H1 (cell line): ENCODE results near the gene SBF2. TPM values are rescaled to one million over a fixed set of nuclear protein-coding genes. Genes with fewer than 3 reads are reported as not detected.

Source experiments
- CTCF ChIA-PET: fragments of 300-600 bp; sonication (Branson Sonifier 250); formaldehyde crosslinking; loops from one replicate; lab custom pipeline; 2021; ENCODE audit not compliant: partially characterized antibody; lab: Charles Lee
- POLR2A ChIA-PET: fragments of 300-600 bp; sonication (Branson Sonifier 250); formaldehyde crosslinking; loops from one replicate; lab custom pipeline; 2021; ENCODE audit warnings: inconsistent platforms; ENCODE audit not compliant: partially characterized antibody; lab: Charles Lee
- DNase-seq, 2 experiments: peaks; one replicate each; pipeline versions ENCODE4 v3.0.0 to v3.0.0-alpha.2; 2010 to 2022; ENCODE audit warnings: low spot score in 2 of 2, low read depth in 1 of 2, mixed read lengths in 1 of 2
- FAIRE-seq: peaks from 2 replicates; lab custom pipeline; 2011; peaks lifted over from hg19 to GRCh38; lab: Jason Lieb, UNC
- H2AFZ ChIP-seq: 2 replicates; pipeline ENCODE4 v1.8.1; 2012; ENCODE audit warnings: low read length, inconsistent platforms
- H2AK5ac ChIP-seq: 2 replicates; pipeline ENCODE4 v1.6.1; 2013; ENCODE audit warnings: low read depth, low read length
- H2BK120ac ChIP-seq: replicated peaks from 2 replicates; pipeline ENCODE3; 2013; ENCODE audit warnings: low read depth, low read length, inconsistent platforms
- H2BK12ac ChIP-seq: 2 replicates; pipeline ENCODE4 v1.6.1; 2013; ENCODE audit warnings: low read depth, low read length
- H2BK15ac ChIP-seq: 2 replicates; pipeline ENCODE4 v1.6.1; 2013; ENCODE audit warnings: low read length
- H2BK20ac ChIP-seq: 2 replicates; pipeline ENCODE4 v1.6.1; 2013; ENCODE audit warnings: low read length
- H2BK5ac ChIP-seq: 2 replicates; pipeline ENCODE4 v1.6.1; 2013; ENCODE audit warnings: low read depth, low read length
- H3K14ac ChIP-seq: 2 replicates; pipeline ENCODE4 v1.6.1; 2013; ENCODE audit warnings: inconsistent platforms; ENCODE audit not compliant: insufficient read length
- H3K18ac ChIP-seq: 2 replicates; pipeline ENCODE4 v1.6.1; 2013; ENCODE audit warnings: low read length; ENCODE audit errors: extremely low read depth
- H3K23ac ChIP-seq: 2 replicates; pipeline ENCODE4 v1.6.1; 2013; ENCODE audit warnings: inconsistent platforms; ENCODE audit not compliant: insufficient read length
- H3K23me2 ChIP-seq: 2 replicates; pipeline ENCODE4 v1.6.1; 2013; ENCODE audit warnings: low read depth, low read length
- H3K27ac ChIP-seq: 2 replicates; pipeline ENCODE4 v1.6.1; 2011; ENCODE audit warnings: low read depth, low read length, inconsistent platforms
- H3K27me3 ChIP-seq, 4 experiments: replicated peaks in 1 of 4; 1 replicate in 1 of 4; 2 replicates in 3 of 4; pipeline versions ENCODE4 v1.6.1 to v1.8.1; 2011 to 2013; ENCODE audit warnings: low read length in 3 of 4, mild to moderate bottlenecking in 3 of 4, inconsistent platforms in 2 of 4, mixed read lengths in 2 of 4, moderate library complexity in 1 of 4; ENCODE audit not compliant: control insufficient read depth in 3 of 4, insufficient read depth in 3 of 4; ENCODE audit errors: extremely low read depth in 1 of 4
- H3K36me3 ChIP-seq, 4 experiments: 2 replicates each; pipeline versions ENCODE4 v1.6.1 to v1.8.1; 2011 to 2013; ENCODE audit warnings: mild to moderate bottlenecking in 4 of 4, low read length in 3 of 4, moderate library complexity in 2 of 4, control low read depth in 1 of 4, inconsistent platforms in 1 of 4; ENCODE audit not compliant: insufficient read depth in 4 of 4, control insufficient read depth in 2 of 4
- H3K4ac ChIP-seq: replicated peaks from 2 replicates; pipeline ENCODE3; 2013; ENCODE audit warnings: low read length, low read depth, mixed read lengths, inconsistent platforms; ENCODE audit not compliant: insufficient read length
- H3K4me1 ChIP-seq, 4 experiments: replicated peaks in 1 of 4; 1 replicate in 1 of 4; 2 replicates in 3 of 4; pipeline versions ENCODE4 v1.6.1 to v1.8.1; 2011 to 2013; ENCODE audit warnings: low read length in 3 of 4, inconsistent platforms in 2 of 4, mixed read lengths in 1 of 4; ENCODE audit not compliant: insufficient read depth in 4 of 4, control insufficient read depth in 3 of 4
- H3K4me2 ChIP-seq, 2 experiments: 2 replicates each; pipeline versions ENCODE4 v1.6.1 to v1.8.1; 2011 to 2013; ENCODE audit warnings: low read depth in 2 of 2, low read length in 2 of 2, control low read depth in 1 of 2, inconsistent platforms in 1 of 2, mild to moderate bottlenecking in 1 of 2; ENCODE audit not compliant: insufficient read depth in 1 of 2
- H3K4me3 ChIP-seq, 4 experiments: fragments of 200-600, 300-600 bp in 1 of 4; sonication (generic), shearing (Covaris generic), sonication (Bioruptor Twin) in 1 of 4; 2 replicates each; pipeline versions ENCODE4 v1.5.1 to v1.8.1; 2011 to 2016; ENCODE audit warnings: low read length in 4 of 4, low read depth in 3 of 4, control low read depth in 2 of 4, inconsistent platforms in 2 of 4, mild to moderate bottlenecking in 2 of 4, mixed read lengths in 1 of 4, moderate library complexity in 1 of 4; ENCODE audit not compliant: insufficient read depth in 2 of 4; ENCODE audit errors: extremely low read depth in 1 of 4
- H3K56ac ChIP-seq: replicated peaks from 2 replicates; pipeline ENCODE3; 2013; ENCODE audit warnings: low read depth, mild to moderate bottlenecking, mixed read lengths, low read length, inconsistent platforms; ENCODE audit not compliant: insufficient read length
- H3K79me1 ChIP-seq: 2 replicates; pipeline ENCODE4 v1.6.1; 2013; ENCODE audit warnings: low read depth, low read length, control low read depth
- H3K79me2 ChIP-seq, 2 experiments: 2 replicates each; pipeline versions ENCODE4 v1.6.1 to v1.8.1; 2012 to 2013; ENCODE audit warnings: low read length in 2 of 2, mild to moderate bottlenecking in 2 of 2, inconsistent platforms in 1 of 2; ENCODE audit not compliant: insufficient read depth in 2 of 2, control insufficient read depth in 1 of 2
- H3K9ac ChIP-seq, 4 experiments: replicated peaks in 1 of 4; 1 replicate in 1 of 4; 2 replicates in 3 of 4; pipeline versions ENCODE4 v1.6.1 to v1.8.1; 2011 to 2013; ENCODE audit warnings: low read depth in 3 of 4, low read length in 3 of 4, control low read depth in 2 of 4, mild to moderate bottlenecking in 2 of 4, moderate library complexity in 2 of 4, inconsistent platforms in 1 of 4; ENCODE audit errors: extremely low read depth in 1 of 4
- H3K9me3 ChIP-seq, 2 experiments: 2 replicates each; pipeline versions ENCODE4 v1.6.1 to v1.8.1; 2012 to 2013; ENCODE audit warnings: mild to moderate bottlenecking in 2 of 2, moderate library complexity in 2 of 2, control low read depth in 1 of 2, inconsistent platforms in 1 of 2, low read depth in 1 of 2, low read length in 1 of 2, mixed read lengths in 1 of 2; ENCODE audit not compliant: insufficient read depth in 2 of 2
- H4K20me1 ChIP-seq, 2 experiments: replicated peaks in 1 of 2; 2 replicates each; pipeline versions ENCODE3 to v1.8.1; 2011 to 2013; ENCODE audit warnings: inconsistent platforms in 2 of 2, low read length in 2 of 2, mild to moderate bottlenecking in 1 of 2; ENCODE audit not compliant: insufficient read depth in 2 of 2, control insufficient read depth in 1 of 2
- H4K5ac ChIP-seq: 2 replicates; pipeline ENCODE4 v1.6.1; 2013; ENCODE audit warnings: low read length, low read depth, mixed read lengths, inconsistent platforms; ENCODE audit not compliant: insufficient read length
- H4K8ac ChIP-seq: 2 replicates; pipeline ENCODE4 v1.8.0; 2013; ENCODE audit warnings: mild to moderate bottlenecking, moderate library complexity, low read length, inconsistent platforms; ENCODE audit not compliant: insufficient read depth; ENCODE audit errors: extremely low read depth
- H4K91ac ChIP-seq: replicated peaks from 2 replicates; pipeline ENCODE3; 2013; ENCODE audit warnings: low read length, mixed read lengths, inconsistent platforms; ENCODE audit not compliant: insufficient read length
- BCL11A ChIP-seq, 2 experiments: IDR thresholded peaks; one replicate each; pipeline ENCODE4 v1.6.1; 2011; ENCODE audit warnings: low read depth in 2 of 2, low read length in 2 of 2, mild to moderate bottlenecking in 2 of 2
- FOSL1 ChIP-seq: IDR thresholded peaks from 2 replicates; pipeline ENCODE4 v1.6.1; 2011; ENCODE audit warnings: mild to moderate bottlenecking, low read depth, low read length, moderate library complexity; ENCODE audit not compliant: insufficient read depth
- JUN ChIP-seq: IDR thresholded peaks from 2 replicates; pipeline ENCODE4 v1.6.1; 2011; ENCODE audit warnings: low read depth, mild to moderate bottlenecking, improper control_type of control experiment, low read length
- NRF1 ChIP-seq: IDR thresholded peaks from 2 replicates; pipeline ENCODE4 v1.6.1; 2011; ENCODE audit warnings: mild to moderate bottlenecking, low read depth, low read length, improper control_type of control experiment
- PHF8 ChIP-seq: fragments of 200-600 bp; sonication (generic); conservative IDR thresholded peaks from 2 replicates; pipeline ENCODE4 v1.7.1; 2012; ENCODE audit warnings: low read depth, mild to moderate bottlenecking, inconsistent platforms, low read length, moderate library complexity
- POLR2A ChIP-seq, 2 experiments: IDR thresholded peaks; 1 replicate in 1 of 2; 2 replicates in 1 of 2; pipeline ENCODE4 v1.6.1; 2011; ENCODE audit warnings: low read depth in 2 of 2, low read length in 2 of 2, mild to moderate bottlenecking in 2 of 2; ENCODE audit errors: control extremely low read depth in 1 of 2
- POLR2AphosphoS5 ChIP-seq: IDR thresholded peaks from 2 replicates; pipeline ENCODE4 v1.6.1; 2011; ENCODE audit warnings: low read depth, low read length
- POU5F1 ChIP-seq: IDR thresholded peaks from 2 replicates; pipeline ENCODE4 v1.6.1; 2011; ENCODE audit warnings: low read depth, mild to moderate bottlenecking, low read length, moderate library complexity
- RFX5 ChIP-seq: IDR thresholded peaks from 2 replicates; pipeline ENCODE4 v1.6.1; 2011; ENCODE audit warnings: low read depth, low read length, improper control_type of control experiment, borderline replicate concordance
- RXRA ChIP-seq: IDR thresholded peaks from 2 replicates; pipeline ENCODE4 v1.6.1; 2011; ENCODE audit warnings: low read depth, mild to moderate bottlenecking, low read length, moderate library complexity; ENCODE audit not compliant: insufficient read depth
- SIX5 ChIP-seq: IDR thresholded peaks from 2 replicates; pipeline ENCODE4 v1.6.1; 2011; ENCODE audit warnings: mild to moderate bottlenecking, low read depth, low read length
- ZNF274 ChIP-seq: IDR thresholded peaks from 2 replicates; pipeline ENCODE4 v1.7.0; 2012; ENCODE audit warnings: low read length, borderline replicate concordance; ENCODE audit errors: extremely low read depth
- WGBS, 2 experiments: shearing (Covaris generic) in 1 of 2; methylation state at CpG; one replicate each; pipeline versions ENCODE4 v1.1.6 to v1.1.7; 2013 to 2015; ENCODE audit warnings: low lambda C conversion rate in 2 of 2, mixed read lengths in 2 of 2, inconsistent platforms in 1 of 2, low coverage in 1 of 2, missing lambda C conversion rate in 1 of 2; ENCODE audit not compliant: insufficient replicate concordance in 2 of 2, insufficient coverage in 1 of 2, insufficient read length in 1 of 2; ENCODE audit errors: extremely low coverage in 1 of 2, missing lambda C conversion rate in 1 of 2; 5-methylcytosine and 5-hydroxymethylcytosine counted together
- polyA plus RNA-seq, 7 experiments: library from polyadenylated mRNA; depleted of rRNA in 3 of 7; stranded (reverse) in 5 of 7; unstranded in 2 of 7; fragments of >200 nt in 5 of 7; fragments of 200-250 nt in 2 of 7; gene quantifications; 1 replicate in 5 of 7; 2 replicates in 1 of 7; 4 replicates in 1 of 7; pipeline versions ENCODE4 v1.2.1 to v1.2.3, GENCODE V29; 2011 to 2013; ENCODE audit warnings: missing spikeins in 2 of 7, mixed read lengths in 2 of 7
- total RNA-seq: library from RNA; stranded (reverse); fragmentation: NEBNext Ultra II Directional; extraction: Animal tissue kit (Norgen Biotek cat#: 25700); gene quantifications from 2 replicates; pipeline ENCODE4 v1.2.1, GENCODE V29; 2021
- TF ChIP-seq, protein P1 (sequence below): IDR thresholded peaks from 2 replicates; pipeline ENCODE4 v1.6.1; 2011; ENCODE audit warnings: low read length, improper control_type of control experiment

SBF2 gene
- total and polyA plus RNA-seq, 2 of the 8 experiments (the other 6 are each of a cell fraction or from before 2014, with no cell fraction given) = 36.7 to 50.5 TPM

DNA sequence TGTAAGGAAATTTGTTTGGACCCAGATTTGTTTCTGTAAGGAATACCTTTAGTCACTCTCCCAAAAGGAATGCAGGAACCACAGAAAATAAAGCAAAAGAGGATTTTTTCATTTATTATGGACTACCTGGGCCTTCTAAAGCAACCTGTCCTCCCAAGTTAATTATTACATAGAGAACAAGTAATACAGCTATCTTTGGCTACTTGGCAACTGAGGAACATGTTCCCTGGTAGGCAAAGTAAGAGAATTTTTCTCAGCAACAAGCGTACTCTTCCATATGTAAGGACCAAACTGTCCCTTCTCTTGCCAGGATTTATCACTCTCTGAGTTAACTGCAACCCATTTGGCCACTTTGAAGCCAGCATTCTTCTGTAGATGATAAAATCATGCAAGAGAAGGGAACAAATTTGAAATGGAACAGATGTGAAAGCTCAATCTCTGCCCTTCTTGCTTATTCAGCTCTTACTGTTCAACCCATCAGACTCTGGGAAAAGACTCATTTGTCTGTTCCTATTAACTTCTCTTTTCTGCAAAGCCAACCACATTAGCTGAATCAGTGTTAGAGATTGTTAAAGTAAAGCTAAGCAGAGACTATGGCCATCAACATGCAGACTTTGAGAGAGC is 440.0 kb downstream of the SBF2 start:
- H3K18ac ChIP-seq = no peak overlapping the region
- H4K20me1 ChIP-seq = no peaks in the 10 kb centered on the region
- H2BK5ac ChIP-seq = no peak overlapping the region
- DNase-seq = no peak
- no peaks in the 10 kb centered on the region for H3K79me2 ChIP-seq
- no peak overlapping the region for H4K8ac ChIP-seq
- no peak overlapping the region for H3K4me2 ChIP-seq
- H3K27me3 ChIP-seq = no peaks in the 10 kb centered on the region
- H2BK12ac ChIP-seq = no peak overlapping the region
- no peak for FAIRE-seq
- H2BK20ac ChIP-seq = no peak overlapping the region
- H3K27ac ChIP-seq = no peak overlapping the region
- H3K4me1 ChIP-seq = peaks cover 0 to 12% (median 7%) of the 10 kb centered on the region in 4 experiments; a peak in 3 of 7 replicates
- peaks cover 0 to 12% (median 3%) of the 10 kb centered on the region in 4 experiments; a peak in 4 of 8 replicates for H3K36me3 ChIP-seq
- no peaks in the 10 kb centered on the region; the same call in 1 of the 2 replicates for H3K23me2 ChIP-seq
- WGBS, 2 experiments = 96% methylated on average over 1 of the region's 1 CpG; no CpG with 5 or more reads in 1 of the 2 experiments
- CTCF ChIA-PET = interaction anchor here (1.0 kb wide), 1 partner anchor 95 kb away, joined by 3 read pairs; no protein-coding TSS in a partner anchor
- H2BK15ac ChIP-seq = no peak overlapping the region
- no peak overlapping the region for H2AFZ ChIP-seq
- H3K56ac ChIP-seq = no peak overlapping the region
- H2BK120ac ChIP-seq = no peak overlapping the region
- H4K5ac ChIP-seq = no peak overlapping the region
- no peaks in the 10 kb centered on the region for H3K79me1 ChIP-seq
- no peak overlapping the region for H3K14ac ChIP-seq
- H3K9me3 ChIP-seq = no peaks in the 10 kb centered on the region
- H4K91ac ChIP-seq = no peak overlapping the region
- no peak overlapping the region for H2AK5ac ChIP-seq
- H3K9ac ChIP-seq = no peak overlapping the region
- no peak overlapping the region for H3K4ac ChIP-seq
- no peak overlapping the region for H3K23ac ChIP-seq
- H3K4me3 ChIP-seq = no peak overlapping the region
- POLR2A ChIA-PET = interaction anchor here (0.6 kb wide), 1 partner anchor 582 kb away, joined by 4 read pairs; no protein-coding TSS in a partner anchor
- TF ChIP-seq NRF1 = no peak
- no peak for TF ChIP-seq RXRA
- TF ChIP-seq ZNF274 = no peak
- no peak for TF ChIP-seq BCL11A (IDR thresholded peaks at IDR 0.05; ENCODE audit: low read depth in 2 of 2, low read length in 2 of 2)
- no peak for TF ChIP-seq POU5F1
- no peak for TF ChIP-seq RFX5
- TF ChIP-seq FOSL1 = no peak
- TF ChIP-seq SIX5 = no peak
- no peak for TF ChIP-seq JUN
- no peak for TF ChIP-seq POLR2A (IDR thresholded peaks at IDR 0.05; ENCODE audit: control extremely low read depth in 1 of 2, low read depth in 2 of 2, low read length in 2 of 2)
- TF ChIP-seq PHF8 = no peak
- no peak for TF ChIP-seq POLR2AphosphoS5
- TF ChIP-seq, protein P1, sequence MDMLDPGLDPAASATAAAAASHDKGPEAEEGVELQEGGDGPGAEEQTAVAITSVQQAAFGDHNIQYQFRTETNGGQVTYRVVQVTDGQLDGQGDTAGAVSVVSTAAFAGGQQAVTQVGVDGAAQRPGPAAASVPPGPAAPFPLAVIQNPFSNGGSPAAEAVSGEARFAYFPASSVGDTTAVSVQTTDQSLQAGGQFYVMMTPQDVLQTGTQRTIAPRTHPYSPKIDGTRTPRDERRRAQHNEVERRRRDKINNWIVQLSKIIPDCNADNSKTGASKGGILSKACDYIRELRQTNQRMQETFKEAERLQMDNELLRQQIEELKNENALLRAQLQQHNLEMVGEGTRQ = no peak
